Body of pancreas (tissue), 4 donors: ENCODE measurements around the gene JCAD. TPM values are rescaled to one million over a fixed set of nuclear protein-coding genes. Genes with fewer than 3 reads are reported as not detected.

ENCODE experiments used
- ATAC-seq: fragments of 150-250 bp; one replicate; pipeline ENCODE4 v1.9.1; 2016
- DNase-seq, 4 donors: peaks; one replicate each; pipeline ENCODE4 v3.0.0-alpha.2; 2019
- H3K27ac ChIP-seq, 4 donors: fragments of 200-600 bp; sonication (generic); 1 replicate in 3 of 4; 2 replicates in 1 of 4; pipeline versions ENCODE4 v1.5.1 to v1.6.1; 2016 to 2019; ENCODE audit warnings: mild to moderate bottlenecking in 1 of 4, mixed read lengths in 1 of 4, moderate library complexity in 1 of 4
- H3K27me3 ChIP-seq, 2 donors: fragments of 200-600 bp; sonication (generic); one replicate each; pipeline ENCODE4 v1.6.0; 2016; ENCODE audit warnings: mild to moderate bottlenecking in 1 of 2
- H3K36me3 ChIP-seq, 2 donors: fragments of 200-600 bp; sonication (generic); replicated peaks in 1 of 2; 2 replicates each; pipeline ENCODE4 v1.5.1; 2016; ENCODE audit warnings: low read depth in 2 of 2; ENCODE audit not compliant: insufficient read depth in 1 of 2
- H3K4me1 ChIP-seq: fragments of 200-600 bp; sonication (generic); one replicate; pipeline ENCODE4 v1.6.0; 2016
- H3K4me3 ChIP-seq, 2 donors: fragments of 200-600 bp; sonication (generic); 1 replicate in 1 of 2; 2 replicates in 1 of 2; pipeline ENCODE4 v1.5.1; 2016 to 2019
- H3K9me3 ChIP-seq, 3 donors: fragments of 200-600 bp; sonication (generic); 1 replicate in 2 of 3; 2 replicates in 1 of 3; pipeline ENCODE4 v1.5.1; 2016
- POLR2A ChIP-seq, 3 donors: fragments of 450-650 bp; IDR thresholded peaks; one replicate each; pipeline ENCODE4 v1.6.1; 2016; ENCODE audit warnings: antibody characterized with exemption in 3 of 3, mild to moderate bottlenecking in 2 of 3
- WGBS, 2 donors: methylation state at CpG; one replicate each; pipeline ENCODE4 v1.1.5; 2017; 5-methylcytosine and 5-hydroxymethylcytosine counted together
- intact Hi-C: fragments of 100-400 bp; cut with DNase I; formaldehyde crosslinking; loops from one replicate; pipeline ENCODE4 v1.15.1; 2023
- total RNA-seq, 2 donors: library from RNA; depleted of rRNA; stranded (reverse); fragments of >200 nt; gene quantifications; one replicate each; pipeline ENCODE4 v1.1.0, GENCODE V29; 2016
- TF ChIP-seq, protein P1 (sequence below), 7 experiments: fragments of 450-650 bp in 4 of 7; fragments of 200-600 bp in 3 of 7; sonication (generic) in 3 of 7; IDR thresholded peaks; one replicate each; pipeline ENCODE4 v1.5.1; 2016 to 2019; ENCODE audit warnings: antibody characterized with exemption in 7 of 7

The JCAD gene
- total RNA-seq, 2 donors from 2014 or later = 15.3 to 22.4 TPM

DNA sequence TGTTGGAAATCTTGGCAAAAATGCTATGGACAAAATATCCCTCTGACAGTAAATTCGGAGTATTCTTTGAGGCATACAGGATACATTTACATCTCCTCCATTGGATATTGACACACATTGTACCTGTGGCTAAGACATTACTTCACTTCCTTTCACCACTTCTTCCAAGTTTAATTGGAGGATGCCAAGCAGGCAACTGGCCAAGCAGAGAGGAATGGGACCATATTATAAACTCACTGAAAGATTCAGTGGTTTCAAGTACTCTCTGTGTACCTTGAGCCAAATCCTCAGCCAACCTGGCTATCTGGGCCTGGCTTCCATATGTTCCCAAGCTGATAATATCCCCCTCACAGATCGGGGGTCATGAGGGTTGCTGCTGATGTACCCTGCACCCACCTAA, 14.7 kb upstream of the JCAD start:
- Histone ChIP-seq H3K27ac (no peak overlapping the region), H3K9me3 (no peaks in the 10 kb centered on the region), H3K4me3 (no peak overlapping the region), H3K27me3 (no peaks in the 10 kb centered on the region), H3K36me3 (no peaks in the 10 kb centered on the region), H3K4me1 (peaks cover 8% of the 10 kb centered on the region)
- intact Hi-C loops = no loop called here
- no peak for TF ChIP-seq POLR2A (IDR thresholded peaks at IDR 0.05)
- TF ChIP-seq, protein P1, sequence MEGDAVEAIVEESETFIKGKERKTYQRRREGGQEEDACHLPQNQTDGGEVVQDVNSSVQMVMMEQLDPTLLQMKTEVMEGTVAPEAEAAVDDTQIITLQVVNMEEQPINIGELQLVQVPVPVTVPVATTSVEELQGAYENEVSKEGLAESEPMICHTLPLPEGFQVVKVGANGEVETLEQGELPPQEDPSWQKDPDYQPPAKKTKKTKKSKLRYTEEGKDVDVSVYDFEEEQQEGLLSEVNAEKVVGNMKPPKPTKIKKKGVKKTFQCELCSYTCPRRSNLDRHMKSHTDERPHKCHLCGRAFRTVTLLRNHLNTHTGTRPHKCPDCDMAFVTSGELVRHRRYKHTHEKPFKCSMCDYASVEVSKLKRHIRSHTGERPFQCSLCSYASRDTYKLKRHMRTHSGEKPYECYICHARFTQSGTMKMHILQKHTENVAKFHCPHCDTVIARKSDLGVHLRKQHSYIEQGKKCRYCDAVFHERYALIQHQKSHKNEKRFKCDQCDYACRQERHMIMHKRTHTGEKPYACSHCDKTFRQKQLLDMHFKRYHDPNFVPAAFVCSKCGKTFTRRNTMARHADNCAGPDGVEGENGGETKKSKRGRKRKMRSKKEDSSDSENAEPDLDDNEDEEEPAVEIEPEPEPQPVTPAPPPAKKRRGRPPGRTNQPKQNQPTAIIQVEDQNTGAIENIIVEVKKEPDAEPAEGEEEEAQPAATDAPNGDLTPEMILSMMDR (IDR thresholded peaks at IDR 0.05) = no peak
- ATAC-seq = no peak
- WGBS, 2 donors = 65 to 100% methylated on average over 1 to 2 of the region's 2 CpGs
- no peak for DNase-seq

DNA sequence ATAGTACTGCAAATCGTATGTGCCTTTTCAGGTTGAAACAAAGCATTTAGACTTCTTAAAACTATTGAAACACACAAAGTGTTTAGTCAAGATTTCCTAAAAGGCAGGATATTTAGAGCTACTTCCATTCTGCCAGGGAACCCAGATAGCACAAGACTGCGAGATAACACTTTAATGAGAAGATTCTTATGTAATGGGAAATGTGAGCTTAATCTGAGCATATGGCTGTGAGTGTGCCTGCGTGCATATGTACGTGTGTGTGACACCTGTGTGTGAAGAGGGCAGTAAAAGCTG, 14.3 kb upstream of the JCAD start:
- intact Hi-C loops = no loop called here
- TF ChIP-seq, protein P1 (IDR thresholded peaks at IDR 0.05) = no peak
- no peak for TF ChIP-seq POLR2A (IDR thresholded peaks at IDR 0.05)
- 84 to 89% methylated on average over 4 of the region's 4 CpGs for WGBS, 2 donors

DNA sequence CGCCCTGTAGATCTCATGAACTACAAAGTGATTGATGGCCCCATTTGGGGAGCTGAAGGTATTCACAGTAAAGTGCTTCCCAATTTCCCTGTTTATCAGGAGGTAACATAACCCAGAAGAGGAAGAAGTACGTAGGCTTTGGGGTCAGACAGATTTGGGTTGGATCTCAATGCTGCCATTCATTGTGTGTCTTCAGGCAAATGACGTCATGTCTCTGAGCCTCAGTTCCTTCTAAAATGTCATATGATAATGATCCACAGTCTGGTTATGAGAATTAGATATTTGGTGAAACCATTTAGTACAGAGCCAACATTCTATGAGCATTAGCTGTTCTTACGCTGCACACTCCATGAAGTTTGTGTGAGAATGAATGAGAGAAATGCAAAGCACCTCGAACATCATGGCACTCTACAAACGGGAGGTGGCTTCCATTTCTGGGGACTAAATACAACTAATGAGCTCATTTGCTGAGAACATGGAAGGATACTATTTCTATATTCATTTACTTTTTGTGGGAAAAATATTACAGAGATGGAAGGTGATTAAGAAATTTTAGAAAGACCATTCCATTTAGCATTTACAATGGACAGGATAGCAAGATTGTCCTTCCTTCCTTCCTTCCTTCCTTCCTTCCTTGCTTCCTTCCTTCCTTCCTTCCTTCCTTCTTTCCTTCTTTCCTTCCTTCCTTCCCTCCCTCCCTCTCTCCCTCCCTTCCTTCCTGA, 13.8 kb upstream of the JCAD start:
- TF ChIP-seq, protein P1 (IDR thresholded peaks at IDR 0.05) = no peak
- no peak for TF ChIP-seq POLR2A (IDR thresholded peaks at IDR 0.05)
- no peaks in the 10 kb centered on the region for H3K36me3 ChIP-seq
- ATAC-seq = no peak
- no peaks in the 10 kb centered on the region for H3K27me3 ChIP-seq
- no peak overlapping the region for H3K27ac ChIP-seq
- peaks cover 16% of the 10 kb centered on the region for H3K4me1 ChIP-seq
- intact Hi-C loops = no loop called here
- DNase-seq = no peak
- WGBS, 2 donors = 88 to 89% methylated on average over 6 of the region's 6 CpGs
- H3K9me3 ChIP-seq = no peaks in the 10 kb centered on the region
- no peak overlapping the region for H3K4me3 ChIP-seq

More for the DNA sequence above, 14.3 kb upstream of the JCAD start:
- DNase-seq = no peak
- no peaks in the 10 kb centered on the region for H3K27me3 ChIP-seq
- H3K27ac ChIP-seq = no peak overlapping the region
- H3K9me3 ChIP-seq = no peaks in the 10 kb centered on the region
- no peak overlapping the region for H3K4me3 ChIP-seq
- no peak for ATAC-seq
- H3K36me3 ChIP-seq = no peaks in the 10 kb centered on the region
- H3K4me1 ChIP-seq = peaks cover 12% of the 10 kb centered on the region

DNA sequence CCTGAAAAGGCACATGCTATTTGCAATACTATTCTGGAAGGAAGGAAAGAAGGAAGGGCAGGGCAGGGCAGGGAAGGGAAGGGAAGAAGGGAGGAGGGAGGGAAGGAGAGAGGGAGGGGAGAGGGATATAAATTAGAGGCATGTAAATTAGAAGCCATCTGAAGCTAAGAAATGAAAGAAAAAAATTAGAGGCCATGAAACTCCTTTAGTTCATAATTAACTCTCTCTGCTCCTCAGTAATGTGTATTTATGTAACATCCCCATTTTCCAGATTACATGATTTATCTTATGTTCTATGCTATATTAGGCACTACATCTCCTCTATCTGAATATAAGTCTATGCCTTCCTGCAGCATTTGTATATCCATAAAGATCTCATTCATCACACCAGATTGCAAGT, 12.7 kb upstream of the JCAD start:
- DNase-seq = no peak
- H3K36me3 ChIP-seq = no peaks in the 10 kb centered on the region
- H3K9me3 ChIP-seq = no peaks in the 10 kb centered on the region
- H3K27me3 ChIP-seq = no peaks in the 10 kb centered on the region
- no peak for ATAC-seq
- no peak overlapping the region for H3K4me3 ChIP-seq
- H3K4me1 ChIP-seq = peaks cover 21% of the 10 kb centered on the region
- intact Hi-C loops = no loop called here
- H3K27ac ChIP-seq = no peak overlapping the region
- no peak for TF ChIP-seq POLR2A (IDR thresholded peaks at IDR 0.05)
- TF ChIP-seq, protein P1 (IDR thresholded peaks at IDR 0.05) = no peak

DNA sequence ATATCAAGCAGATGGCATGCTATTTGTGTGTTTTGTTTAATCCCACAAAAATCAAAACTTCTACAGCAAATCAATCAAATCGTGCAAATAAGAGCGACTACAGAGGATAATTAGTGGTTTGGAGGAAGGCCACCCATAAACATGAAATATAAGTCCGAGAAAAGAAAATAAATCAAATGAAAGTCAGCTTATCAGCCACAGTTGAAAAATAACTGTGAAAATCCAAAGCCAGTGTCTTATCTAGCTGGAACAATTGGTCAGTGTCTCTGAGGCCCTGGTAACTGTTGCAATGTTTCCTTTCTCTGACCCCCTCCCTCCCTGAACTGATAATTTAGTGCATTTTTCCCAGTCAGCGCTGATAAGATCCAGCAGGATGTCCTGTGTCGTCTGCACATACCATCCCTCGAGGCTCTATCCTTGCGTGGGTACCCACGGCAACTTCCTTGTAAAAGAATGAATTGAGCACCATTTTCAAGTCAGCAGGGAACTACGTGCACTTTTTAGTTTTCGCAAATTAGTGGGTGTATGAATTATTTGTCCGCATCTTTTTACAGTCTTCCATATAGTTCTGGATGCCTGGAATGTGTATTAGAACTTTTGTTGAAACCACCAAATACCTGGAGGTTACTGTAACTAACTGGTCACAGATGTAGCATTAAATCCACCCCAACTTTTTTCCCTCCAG, 10.8 kb upstream of the JCAD start:
- intact Hi-C loops = no loop called here
- H3K27ac ChIP-seq = peak overlapping the region in 1 of 4 donors; percentile 78
- no peaks in the 10 kb centered on the region for H3K27me3 ChIP-seq
- H3K4me3 ChIP-seq = no peak overlapping the region
- no peaks in the 10 kb centered on the region for H3K9me3 ChIP-seq
- H3K4me1 ChIP-seq = peaks cover 21% of the 10 kb centered on the region
- TF ChIP-seq POLR2A (IDR thresholded peaks at IDR 0.05) = no peak
- TF ChIP-seq, protein P1 (IDR thresholded peaks at IDR 0.05) = no peak
- WGBS, 2 donors = 47% methylated on average over 11 of the region's 11 CpGs
- no peak for ATAC-seq
- H3K36me3 ChIP-seq = no peaks in the 10 kb centered on the region
- no peak for DNase-seq
